Frontal cortex (tissue), 4 donors: ENCODE measurements around the gene EPS15. TPM values are rescaled to one million over a fixed set of nuclear protein-coding genes. Genes with fewer than 3 reads are reported as not detected.
"Not testable (repeated sequence)": the region's sequence is repeated elsewhere in the genome, so short reads cannot be mapped to it uniquely, and the experiment has no call there.

Experiments used
- DNase-seq, 2 donors: peaks; one replicate each; pipeline ENCODE4 v3.0.0; 2012; ENCODE audit warnings: low spot score in 2 of 2
- FAIRE-seq: peaks from 2 replicates; lab custom pipeline; 2012; peaks lifted over from hg19 to GRCh38; lab: Jason Lieb, UNC
- total RNA-seq: library from RNA; depleted of rRNA; stranded (reverse); fragments of >200 nt; gene quantifications from one replicate; pipeline ENCODE4 v1.2.3, GENCODE V29; 2014
- donor health status: control.
- donor health status: control.
- donor health status: control.

The EPS15 gene
- total RNA-seq, 1 donor from 2014 or later: 224 TPM

- DNase-seq (no peak), FAIRE-seq (no peak)
Measured at GRCh38 chr1:51487628-51488027, 31.4 kb downstream of the EPS15 start.

DNA sequence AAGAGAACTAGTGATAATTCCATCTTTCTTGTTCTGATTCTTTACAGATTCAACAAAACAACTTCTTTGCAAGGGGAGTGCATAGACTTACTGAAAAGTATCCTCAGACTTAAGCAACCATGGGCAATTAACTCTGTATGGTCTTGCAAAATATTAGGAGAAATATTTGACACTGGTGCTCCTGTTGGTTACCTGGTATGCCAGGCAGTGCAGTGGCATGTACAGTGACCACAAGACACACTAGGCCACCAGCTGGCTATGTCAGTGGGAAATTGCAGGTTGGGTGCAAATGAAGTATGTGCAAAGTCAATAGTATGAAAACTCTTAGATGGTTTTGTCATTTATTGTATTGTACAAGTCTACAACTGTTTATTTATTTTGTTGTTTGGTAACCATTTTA lies 34.5 kb downstream of the EPS15 start:
- no peak for FAIRE-seq
- DNase-seq: no peak

GRCh38 chr1:51482881-51483280 lies 36.2 kb downstream of the EPS15 start:
- DNase-seq: no peak
- no peak for FAIRE-seq

GRCh38 chr1:51474832-51475620 lies 44.0 kb downstream of the EPS15 start:
- not testable (repeated sequence) for DNase-seq, FAIRE-seq

- FAIRE-seq (no peak), DNase-seq (no peak)
Measured at GRCh38 chr1:51473331-51474115, 45.5 kb downstream of the EPS15 start.

DNA sequence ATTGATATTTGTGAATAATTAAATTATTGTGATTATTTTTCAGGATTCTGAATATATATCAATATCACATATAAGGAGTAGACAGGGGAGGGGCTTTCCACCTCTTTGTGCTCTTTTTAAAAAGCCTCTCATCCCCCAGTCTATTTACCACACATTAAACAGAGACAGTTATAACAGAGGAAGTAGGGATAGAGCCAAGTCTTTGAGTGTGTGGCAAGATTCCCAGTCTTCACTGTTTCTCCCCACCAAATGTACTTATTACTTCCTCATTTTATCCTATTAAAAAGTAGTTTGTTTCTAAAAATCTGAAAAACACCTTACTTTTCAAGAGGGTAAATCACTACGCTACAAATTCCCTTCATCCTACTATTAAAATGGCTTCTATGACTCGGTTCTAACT lies 46.7 kb downstream of the EPS15 start:
- no peak for FAIRE-seq
- no peak for DNase-seq

DNA sequence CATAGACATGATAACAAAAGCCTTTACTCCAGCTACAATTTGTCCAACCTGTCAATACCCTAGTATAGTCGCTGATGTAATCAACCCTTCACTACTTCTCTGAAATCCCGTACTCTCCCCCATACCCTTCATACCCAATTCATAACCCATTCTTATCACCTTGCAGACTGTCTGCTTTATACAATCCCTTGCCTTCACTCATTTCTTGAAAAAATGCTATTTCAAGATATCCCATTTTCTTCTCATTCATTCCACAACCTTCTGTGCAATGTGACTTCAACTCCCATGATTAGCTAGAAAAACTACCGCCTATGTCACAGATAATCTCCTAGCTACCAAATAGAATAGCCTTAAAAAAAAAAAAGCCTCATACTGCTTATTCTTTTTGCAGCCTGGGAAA lies 49.5 kb downstream of the EPS15 start:
- FAIRE-seq: no peak
- no peak for DNase-seq

DNA sequence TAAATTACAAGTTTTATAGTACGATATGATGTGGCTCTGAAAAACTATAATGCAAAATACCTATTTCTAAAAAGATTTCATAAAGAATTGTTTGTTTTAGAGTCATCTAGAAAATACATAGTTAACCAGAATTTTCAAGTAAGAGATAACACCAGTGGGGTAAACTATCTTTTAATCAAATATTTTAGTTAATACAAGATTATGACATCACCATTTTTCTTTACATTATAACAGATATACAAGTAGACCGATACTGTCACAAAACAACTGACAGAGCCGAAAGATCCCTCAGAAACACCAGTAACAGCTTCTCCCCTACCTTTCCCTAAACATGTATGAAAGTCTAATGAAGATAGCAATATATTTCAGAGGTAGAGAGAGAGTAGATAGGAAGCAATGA lies 54.2 kb downstream of the EPS15 start:
- FAIRE-seq: peak; percentile 28

DNA sequence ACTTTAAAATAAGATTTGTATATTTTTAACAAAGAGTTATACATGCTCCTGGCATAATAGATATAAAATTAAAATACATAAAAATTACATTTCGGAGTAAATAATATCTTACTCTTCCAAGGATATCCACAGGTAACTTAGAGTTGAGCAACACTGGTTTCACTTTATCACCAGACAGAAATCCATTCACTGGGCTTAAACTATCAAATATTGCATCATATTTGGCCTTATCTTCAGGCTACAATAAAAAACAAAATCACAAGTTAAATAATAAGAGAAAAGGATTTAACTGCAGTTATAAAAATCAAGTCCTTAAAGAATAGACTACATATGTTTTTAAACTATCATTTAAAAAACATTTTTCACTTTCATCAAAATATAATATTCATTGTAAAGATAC lies 55.5 kb downstream of the EPS15 start:
- FAIRE-seq: no peak
- no peak for DNase-seq

More for the DNA sequence above, 54.2 kb downstream of the EPS15 start:
- DNase-seq: no peak

DNA sequence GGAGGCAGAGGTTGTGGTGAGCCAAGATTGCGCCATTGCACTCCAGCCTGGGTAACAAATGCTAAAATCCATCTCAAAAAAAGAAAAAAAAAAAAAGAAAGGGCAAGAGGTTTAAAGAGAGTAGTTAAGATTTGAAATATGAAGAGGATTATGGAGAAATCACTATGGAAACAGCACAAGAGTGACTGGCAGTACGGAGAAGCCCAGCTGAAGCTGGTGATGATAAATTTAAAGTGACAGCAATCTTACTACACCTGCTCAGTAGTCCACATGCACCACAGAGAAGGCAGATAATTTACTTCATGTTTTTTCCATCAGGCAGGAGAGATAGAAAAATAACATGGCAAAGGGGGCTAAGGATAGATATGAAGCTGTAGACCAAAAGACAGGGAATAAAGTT lies 56.8 kb downstream of the EPS15 start:
- FAIRE-seq, DNase-seq: not testable (repeated sequence)

GRCh38 chr1:51454554-51454953 lies 64.5 kb downstream of the EPS15 start:
- FAIRE-seq: no peak
- DNase-seq: no peak

GRCh38 chr1:51453010-51453409 lies 66.1 kb downstream of the EPS15 start:
- no peak for FAIRE-seq
- no peak for DNase-seq

DNA sequence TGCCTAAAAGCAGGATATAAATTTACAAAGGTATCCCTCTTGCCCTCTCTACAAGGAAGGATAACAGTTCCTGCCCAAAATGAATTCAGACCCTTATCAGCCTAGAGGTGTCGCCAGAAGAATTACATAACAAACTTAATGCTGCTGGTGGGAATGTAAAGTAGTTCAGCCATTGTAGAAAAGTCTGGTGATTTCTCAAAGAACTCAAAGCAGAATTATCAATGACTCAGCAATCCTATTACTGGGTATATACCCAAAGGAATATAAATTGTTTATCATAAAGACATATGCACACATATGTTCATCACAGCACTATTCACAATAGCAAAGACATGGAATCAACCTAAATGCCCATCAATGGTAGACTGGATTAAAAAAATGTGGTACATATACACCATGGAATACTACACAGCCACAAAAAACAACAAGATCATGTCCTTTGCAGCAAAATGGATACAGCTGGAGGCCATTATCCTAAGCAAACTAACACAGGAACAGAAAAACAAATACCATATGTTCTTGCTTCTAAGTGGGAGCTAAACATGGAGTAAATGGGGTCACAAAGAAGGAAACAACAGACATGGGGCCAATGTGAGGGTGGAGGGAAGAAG lies 70.1 kb downstream of the EPS15 start:
- DNase-seq, FAIRE-seq: not testable (repeated sequence)

GRCh38 chr1:51445351-51446090 lies 73.5 kb downstream of the EPS15 start:
- FAIRE-seq (no peak), DNase-seq (no peak)

- FAIRE-seq (no peak), DNase-seq (no peak)
Measured at GRCh38 chr1:51444534-51445192, 74.4 kb downstream of the EPS15 start.

DNA sequence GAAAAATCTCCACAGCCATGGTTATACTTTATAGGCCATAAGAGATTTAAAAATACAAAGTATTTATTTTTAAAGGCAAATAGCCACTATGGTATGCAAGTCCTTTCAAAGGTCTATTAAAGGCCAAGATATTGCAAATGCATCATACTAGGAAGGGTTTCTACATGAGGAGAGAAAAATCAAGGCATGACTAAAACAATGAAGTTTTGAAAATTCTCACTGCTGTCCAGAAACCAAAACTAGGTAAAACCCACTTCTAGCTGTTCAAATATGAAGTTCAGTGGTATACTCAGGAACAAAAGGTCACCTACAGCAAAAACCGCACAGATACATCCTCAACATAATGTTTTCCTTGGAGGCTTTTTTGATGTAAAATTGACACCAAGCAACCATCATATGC lies 75.0 kb downstream of the EPS15 start:
- no peak for DNase-seq
- no peak for FAIRE-seq

DNA sequence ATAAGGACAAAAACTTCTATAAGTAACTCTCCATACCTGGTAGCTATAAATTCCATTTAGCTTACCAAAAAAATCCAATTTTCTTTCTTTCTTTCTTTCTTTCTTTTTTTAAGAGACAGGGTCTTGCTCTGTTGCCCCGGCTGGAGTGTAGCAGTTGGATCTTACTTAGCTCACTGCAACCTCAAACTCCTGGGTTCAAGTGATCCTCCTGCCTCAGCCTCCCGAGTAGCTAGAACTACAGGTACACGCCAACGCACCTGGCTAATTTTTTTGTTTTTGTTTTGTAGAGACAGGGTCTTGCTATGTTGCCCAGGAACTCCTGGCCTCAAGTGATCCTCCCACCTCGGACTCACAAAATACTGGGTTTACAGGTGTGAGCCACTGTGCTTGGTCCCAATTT lies 75.5 kb downstream of the EPS15 start:
- FAIRE-seq: no peak
- no peak for DNase-seq

GRCh38 chr1:51442616-51443015 lies 76.5 kb downstream of the EPS15 start:
- no peak for FAIRE-seq

GRCh38 chr1:51442198-51442597 lies 76.9 kb downstream of the EPS15 start:
- no peak for FAIRE-seq
- no peak for DNase-seq

More at GRCh38 chr1:51442616-51443015, 76.5 kb downstream of the EPS15 start:
- no peak for DNase-seq

DNA sequence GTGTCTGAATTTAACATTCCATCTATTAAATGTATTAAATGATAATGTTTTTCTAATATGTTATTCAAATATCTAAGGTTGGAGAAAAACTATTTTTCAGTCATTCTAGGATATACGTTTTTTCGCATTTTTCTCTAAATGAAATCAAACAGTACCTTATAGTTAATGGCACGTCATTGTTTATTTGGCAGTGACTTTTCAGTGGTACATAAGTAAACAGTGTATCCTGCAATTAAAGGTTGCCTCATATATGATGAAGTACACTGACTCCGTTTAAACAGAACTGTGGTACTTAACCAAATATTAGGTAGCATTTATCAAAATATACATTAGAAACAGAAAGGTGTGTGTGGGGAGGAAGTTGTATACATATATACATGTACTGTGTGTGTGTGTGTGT lies 79.2 kb downstream of the EPS15 start:
- FAIRE-seq (no peak), DNase-seq (no peak)
